B cell (primary cell): ENCODE data around the gene GLI3. TPM values are rescaled to one million over a fixed set of nuclear protein-coding genes. Genes with fewer than 3 reads are reported as not detected.

Source experiments
- ATAC-seq: fragments of 200-7000 bp; cut with Tn5 transposase; one replicate; pipeline ENCODE4 v1.10.0; 2021; ENCODE audit warnings: low read depth, mild to moderate bottlenecking, moderate number of reproducible peaks, moderate library complexity
- CTCF ChIA-PET: fragments of 350-600 bp; sonication (Branson Sonifier 250); formaldehyde crosslinking; loops from one replicate; lab custom pipeline; 2021; ENCODE audit warnings: antibody characterized with exemption, inconsistent platforms; lab: Charles Lee
- POLR2A ChIA-PET: fragments of 350-600 bp; sonication (Branson Sonifier 250); formaldehyde crosslinking; loops from one replicate; lab custom pipeline; 2021; ENCODE audit warnings: antibody characterized with exemption; lab: Charles Lee
- DNase-seq: peaks from one replicate; pipeline ENCODE4 v3.0.0; 2013
- H2AFZ ChIP-seq: 2 replicates; pipeline ENCODE4 v1.6.1; 2012; ENCODE audit warnings: mild to moderate bottlenecking, low read depth, low read length; ENCODE audit not compliant: insufficient read depth, poor library complexity, severe bottlenecking
- H3K27ac ChIP-seq, 2 donors: 1 replicate in 1 of 2; 2 replicates in 1 of 2; pipeline ENCODE4 v1.5.1; 2012 to 2013; ENCODE audit warnings: low read length in 2 of 2, mild to moderate bottlenecking in 2 of 2, moderate library complexity in 1 of 2
- H3K27me3 ChIP-seq, 4 experiments: fragments of 200-600 bp in 1 of 4; sonication (generic) in 1 of 4; replicated peaks in 1 of 4; 1 replicate in 2 of 4; 2 replicates in 2 of 4; pipeline versions ENCODE4 v1.6.1 to v1.7.0; 2013 to 2016; ENCODE audit warnings: low read length in 3 of 4, mild to moderate bottlenecking in 2 of 4, mixed read lengths in 1 of 4, moderate library complexity in 1 of 4; ENCODE audit not compliant: insufficient read depth in 4 of 4, control insufficient read depth in 3 of 4; ENCODE audit errors: control extremely low read depth in 1 of 4
- H3K36me3 ChIP-seq, 2 experiments: replicated peaks in 1 of 2; 1 replicate in 1 of 2; 2 replicates in 1 of 2; pipeline versions ENCODE4 v1.6.1 to v1.7.1; 2013; ENCODE audit warnings: low read length in 1 of 2; ENCODE audit not compliant: insufficient read depth in 2 of 2, control insufficient read depth in 1 of 2; ENCODE audit errors: control extremely low read depth in 1 of 2, extremely low read depth in 1 of 2
- H3K4me1 ChIP-seq, 2 donors: fragments of 200-600 bp in 1 of 2; sonication (generic) in 1 of 2; 1 replicate in 1 of 2; 2 replicates in 1 of 2; pipeline versions ENCODE4 v1.5.1 to v1.6.1; 2013 to 2017; ENCODE audit warnings: low read length in 2 of 2; ENCODE audit not compliant: control insufficient read depth in 2 of 2, insufficient read depth in 2 of 2
- H3K4me2 ChIP-seq: replicated peaks from 2 replicates; pipeline ENCODE3; 2012; ENCODE audit warnings: mild to moderate bottlenecking, low read depth, low read length; ENCODE audit not compliant: poor library complexity, severe bottlenecking
- H3K4me3 ChIP-seq, 5 experiments: fragments of 200-600 bp in 1 of 5; sonication (generic) in 1 of 5; 1 replicate in 3 of 5; 2 replicates in 2 of 5; pipeline versions ENCODE4 v1.5.1 to v1.7.0; 2011 to 2016; ENCODE audit warnings: low read length in 4 of 5, mild to moderate bottlenecking in 4 of 5, low read depth in 2 of 5, control low read depth in 1 of 5, moderate library complexity in 1 of 5; ENCODE audit not compliant: insufficient read depth in 1 of 5; ENCODE audit errors: control extremely low read depth in 1 of 5, extremely low read depth in 1 of 5
- H3K79me2 ChIP-seq: fragments of 200-600 bp; sonication (generic); one replicate; pipeline ENCODE4 v1.6.0; 2016; ENCODE audit warnings: low read length; ENCODE audit not compliant: control insufficient read depth, insufficient read depth
- H3K9ac ChIP-seq: fragments of 200-600 bp; sonication (generic); 2 replicates; pipeline ENCODE4 v1.6.1; 2017; ENCODE audit warnings: mild to moderate bottlenecking, low read length, moderate library complexity
- H3K9me3 ChIP-seq, 3 donors: one replicate each; pipeline versions ENCODE4 v1.6.1 to v1.7.1; 2013; ENCODE audit warnings: low read length in 2 of 3; ENCODE audit not compliant: control insufficient read depth in 2 of 3, insufficient read depth in 1 of 3; ENCODE audit errors: control extremely low read depth in 1 of 3
- H4K20me1 ChIP-seq: 2 replicates; pipeline ENCODE4 v1.6.0; 2012; ENCODE audit warnings: mild to moderate bottlenecking, low read length; ENCODE audit not compliant: insufficient read depth, control insufficient read depth, poor library complexity, severe bottlenecking
- H3K27ac Mint-ChIP-seq: one replicate; pipeline ENCODE4 v1.8.0; 2021; ENCODE audit warnings: mixed read lengths
- H3K27me3 Mint-ChIP-seq: one replicate; pipeline ENCODE4 v1.8.0; 2021; ENCODE audit warnings: mixed read lengths
- H3K4me1 Mint-ChIP-seq: one replicate; pipeline ENCODE4 v1.8.0; 2021; ENCODE audit warnings: mixed read lengths
- H3K4me3 Mint-ChIP-seq: one replicate; pipeline ENCODE4 v1.8.0; 2021; ENCODE audit warnings: mixed read lengths
- H3K9me3 Mint-ChIP-seq: one replicate; pipeline ENCODE4 v1.8.0; 2022; ENCODE audit warnings: mixed read lengths; ENCODE audit not compliant: insufficient read depth
- CTCF ChIP-seq: fragments of 200-600 bp; IDR thresholded peaks from one replicate; pipeline ENCODE4 v1.8.0; 2022; ENCODE audit warnings: antibody characterized with exemption, mild to moderate bottlenecking
- EZH2 ChIP-seq: IDR thresholded peaks from 2 replicates; pipeline ENCODE4 v1.6.1; 2012; ENCODE audit warnings: borderline replicate concordance, low read depth, mild to moderate bottlenecking, moderate library complexity, low read length; ENCODE audit not compliant: insufficient read depth, poor library complexity, severe bottlenecking
- WGBS: methylation state at CpG from one replicate; pipeline ENCODE4 v1.1.5; 2013; ENCODE audit warnings: missing lambda C conversion rate; ENCODE audit not compliant: insufficient coverage; 5-methylcytosine and 5-hydroxymethylcytosine counted together
- intact Hi-C: fragments of 100-400 bp; cut with micrococcal nuclease; formaldehyde crosslinking; loops from one replicate; pipeline ENCODE4 v1.10.0; 2022
- polyA plus RNA-seq: library from polyadenylated mRNA; depleted of rRNA; stranded (reverse); fragments of >200 nt; gene quantifications from 2 replicates; pipeline ENCODE4 v1.2.3, GENCODE V29; 2012
- total RNA-seq, 2 donors: library from RNA; stranded (reverse); fragments of 120-200 nt in 1 of 2; gene quantifications; 1 replicate in 1 of 2; 2 replicates in 1 of 2; pipeline versions ENCODE4 v1.2.3 to v1.2.4, GENCODE V29; 2013 to 2022

GLI3 gene
- total and polyA plus RNA-seq, 2 donors (not counting 1 experiment from before 2014, with no cell fraction given) = not detected

- Histone ChIP-seq H3K4me2 (no peak overlapping the region), H3K4me1 (no peaks in the 10 kb centered on the region), H3K27me3 (peaks cover 0 to 26% (median 9%) of the 10 kb centered on the region in 4 experiments), H3K9ac (no peak overlapping the region), H3K27ac (no peak overlapping the region), H4K20me1 (no peaks in the 10 kb centered on the region), H3K4me3 (no peak overlapping the region), H3K79me2 (no peaks in the 10 kb centered on the region), H3K36me3 (no peaks in the 10 kb centered on the region), H2AFZ (no peak overlapping the region), H3K9me3 (no peaks in the 10 kb centered on the region)
- Mint-ChIP-seq H3K27ac (no peak overlapping the region), H3K27me3 (peaks cover 54% of the 10 kb centered on the region), H3K4me1 (no peaks in the 10 kb centered on the region), H3K9me3 (no peaks in the 10 kb centered on the region), H3K4me3 (no peak overlapping the region)
- ATAC-seq (no peak), DNase-seq (no peak)
- intact Hi-C loops = no loop called here
- POLR2A ChIA-PET = no interaction called here
- WGBS = 34% methylated on average over 9 of the region's 16 CpGs
- TF ChIP-seq EZH2 = no peak
- no peak for TF ChIP-seq CTCF
- CTCF ChIA-PET = interaction anchor here (3.0 to 3.6 kb wide), 2 partner anchors 13 to 15 kb away, joined by 10 to 11 read pairs; no protein-coding TSS in a partner anchor
Measured at GRCh38 chr7:41955893-41956675, 280.9 kb downstream of the GLI3 start.

- Histone ChIP-seq H3K9me3 (no peaks in the 10 kb centered on the region), H3K4me2 (no peak overlapping the region), H4K20me1 (no peaks in the 10 kb centered on the region), H2AFZ (no peak overlapping the region), H3K4me3 (no peak overlapping the region), H3K27me3 (peaks cover 0 to 26% (median 9%) of the 10 kb centered on the region in 4 experiments), H3K27ac (no peak overlapping the region), H3K9ac (no peak overlapping the region), H3K4me1 (no peaks in the 10 kb centered on the region), H3K79me2 (no peaks in the 10 kb centered on the region), H3K36me3 (no peaks in the 10 kb centered on the region)
- CTCF ChIA-PET = interaction anchor here (3.0 to 3.6 kb wide), 2 partner anchors 13 to 15 kb away, joined by 10 to 11 read pairs; no protein-coding TSS in a partner anchor
- Mint-ChIP-seq H3K27me3 (peaks cover 57% of the 10 kb centered on the region), H3K27ac (no peak overlapping the region), H3K4me3 (no peak overlapping the region), H3K9me3 (no peaks in the 10 kb centered on the region), H3K4me1 (no peaks in the 10 kb centered on the region)
- no peak for TF ChIP-seq CTCF
- TF ChIP-seq EZH2 = no peak
- no CpG with 5 or more reads among the region's 3 CpGs for WGBS
- POLR2A ChIA-PET = no interaction called here
- DNase-seq (no peak), ATAC-seq (no peak)
- intact Hi-C loops = no loop called here
Measured at GRCh38 chr7:41955451-41955850, 281.6 kb downstream of the GLI3 start.
